RCC 7860 (cell line): ENCODE measurements around the gene NRF1.

Experiments
- DNase-seq: peaks from one replicate; pipeline ENCODE4 v3.0.0-alpha.2; 2015; ENCODE audit warnings: low spot score
- FAIRE-seq: peaks from 2 replicates; lab custom pipeline; 2012; peaks lifted over from hg19 to GRCh38; lab: Jason Lieb, UNC

NRF1 gene

GRCh38 chr7:129676017-129676897 lies 64.7 kb downstream of the NRF1 start:
- DNase-seq: no peak
- FAIRE-seq: no peak

GRCh38 chr7:129677796-129678195 lies 66.3 kb downstream of the NRF1 start:
- no peak for FAIRE-seq
- DNase-seq: no peak

GRCh38 chr7:129678606-129679005 lies 67.1 kb downstream of the NRF1 start:
- FAIRE-seq (no peak), DNase-seq (no peak)

GRCh38 chr7:129680400-129680799 lies 68.9 kb downstream of the NRF1 start:
- FAIRE-seq: no peak
- DNase-seq: no peak

- DNase-seq (no peak), FAIRE-seq (no peak)
Observed at GRCh38 chr7:129684777-129685176, 73.3 kb downstream of the NRF1 start.

- no peak for FAIRE-seq
- DNase-seq: no peak
Observed at GRCh38 chr7:129686063-129686462, 74.5 kb downstream of the NRF1 start.

- FAIRE-seq: no peak
- DNase-seq: no peak
Observed at GRCh38 chr7:129688503-129689222, 77.1 kb downstream of the NRF1 start.

- FAIRE-seq (no peak), DNase-seq (no peak)
Observed at GRCh38 chr7:129689995-129690581, 78.6 kb downstream of the NRF1 start.

- no peak for DNase-seq
- FAIRE-seq: no peak
Observed at GRCh38 chr7:129690701-129691100, 79.2 kb downstream of the NRF1 start.

GRCh38 chr7:129698516-129699418 lies 87.2 kb downstream of the NRF1 start:
- FAIRE-seq (no peak), DNase-seq (no peak)

- DNase-seq (no peak), FAIRE-seq (no peak)
Observed at GRCh38 chr7:129702316-129702715, 90.8 kb downstream of the NRF1 start.

- FAIRE-seq (no peak), DNase-seq (no peak)
Observed at GRCh38 chr7:129702761-129703338, 91.3 kb downstream of the NRF1 start.

GRCh38 chr7:129703751-129704150 lies 92.2 kb downstream of the NRF1 start:
- no peak for DNase-seq
- no peak for FAIRE-seq

- FAIRE-seq: no peak
- DNase-seq: no peak
Observed at GRCh38 chr7:129707910-129708499, 96.5 kb downstream of the NRF1 start.

- DNase-seq: no peak
- FAIRE-seq: no peak
Observed at GRCh38 chr7:129713544-129713943, 102.0 kb downstream of the NRF1 start.

- FAIRE-seq (no peak), DNase-seq (no peak)
Observed at GRCh38 chr7:129714514-129715063, 103.1 kb downstream of the NRF1 start.

- no peak for FAIRE-seq
- no peak for DNase-seq
Observed at GRCh38 chr7:129719980-129720732, 108.6 kb downstream of the NRF1 start.

GRCh38 chr7:129721068-129721467 lies 109.5 kb downstream of the NRF1 start:
- DNase-seq (no peak), FAIRE-seq (no peak)

GRCh38 chr7:129723679-129724078 lies 112.2 kb downstream of the NRF1 start:
- DNase-seq (no peak), FAIRE-seq (no peak)
